GM21390 (cell line): ENCODE data around the gene TMED6.
"Not testable (repeated sequence)": the region's sequence is repeated elsewhere in the genome, so short reads cannot be mapped to it uniquely, and the experiment has no call there.

ENCODE experiments used
- ATAC-seq: cut with Tn5 transposase; IDR thresholded peaks from one replicate; pipeline ENCODE4 v1.9.1; 2021; ENCODE audit not compliant: unreplicated experiment

Gene TMED6

DNA sequence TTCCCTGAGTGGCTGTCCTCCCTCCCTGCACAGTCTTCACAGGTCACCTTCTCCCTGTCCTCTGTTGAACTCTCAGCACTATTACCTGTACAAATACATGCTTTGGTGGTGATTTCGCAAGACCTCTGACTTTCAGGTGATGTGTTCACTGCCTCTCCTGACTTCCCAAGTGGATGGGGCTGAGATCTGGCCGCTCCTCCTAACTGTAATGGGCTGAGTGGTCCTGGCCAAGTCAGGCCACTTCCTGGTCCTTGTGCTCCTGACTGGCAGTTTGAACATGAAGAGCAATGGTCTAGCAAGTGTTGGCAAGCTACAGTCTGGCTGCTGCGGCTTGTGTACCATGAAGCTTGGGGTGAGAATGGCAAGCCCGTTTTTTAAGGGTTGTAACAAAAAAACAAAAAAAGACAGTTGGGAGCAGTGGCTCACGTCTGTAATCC is 11.7 kb upstream of the TMED6 start:
- ATAC-seq: no peak

DNA sequence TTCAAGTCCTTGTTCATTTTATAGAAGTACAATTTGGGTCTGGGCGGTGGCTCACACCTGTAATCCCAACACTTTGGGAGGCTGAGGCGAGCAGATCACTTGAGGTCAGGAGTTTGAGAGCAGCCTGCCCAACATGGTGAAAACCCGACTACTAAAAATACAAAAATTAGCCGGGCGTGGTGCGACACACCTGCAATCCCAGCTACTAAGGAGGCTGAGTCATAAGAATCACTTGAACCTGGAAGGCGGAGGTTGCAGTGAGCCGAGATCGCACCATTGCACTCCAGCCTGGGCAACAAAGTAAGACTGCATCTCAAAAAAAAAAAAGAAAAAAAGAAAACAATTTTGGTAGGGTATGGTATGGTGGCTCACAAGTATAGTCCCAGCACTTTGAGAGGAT is 8.5 kb upstream of the TMED6 start:
- ATAC-seq: not testable (repeated sequence)

DNA sequence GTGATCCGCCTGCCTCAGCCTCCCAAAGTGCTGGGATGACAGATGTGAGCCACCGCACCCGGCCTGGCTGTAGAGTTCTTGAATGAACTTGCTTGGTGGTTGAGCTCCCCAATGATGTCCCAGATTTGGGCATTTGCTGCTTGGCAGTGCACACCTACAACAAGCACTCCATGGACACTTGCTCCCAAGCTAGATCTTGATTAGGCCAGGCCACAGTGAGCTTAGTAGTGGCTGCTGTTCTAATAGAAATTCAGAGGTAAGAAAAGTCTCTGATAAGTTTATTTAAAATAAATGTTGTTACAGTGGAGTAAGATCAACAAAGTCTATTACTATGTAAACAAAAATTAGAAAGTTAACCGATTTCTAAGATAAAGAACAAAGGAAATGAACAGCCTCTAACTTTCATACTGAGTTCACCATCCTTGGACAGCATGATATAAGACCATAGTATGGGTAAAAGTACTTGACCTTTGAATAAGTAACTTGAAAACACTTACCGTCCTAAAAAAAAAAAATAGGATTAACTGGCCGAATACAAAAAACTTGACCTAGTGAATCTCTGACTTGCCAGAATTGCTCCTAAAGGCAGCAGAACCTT is 951 bp downstream of the TMED6 start:
- no peak for ATAC-seq

DNA sequence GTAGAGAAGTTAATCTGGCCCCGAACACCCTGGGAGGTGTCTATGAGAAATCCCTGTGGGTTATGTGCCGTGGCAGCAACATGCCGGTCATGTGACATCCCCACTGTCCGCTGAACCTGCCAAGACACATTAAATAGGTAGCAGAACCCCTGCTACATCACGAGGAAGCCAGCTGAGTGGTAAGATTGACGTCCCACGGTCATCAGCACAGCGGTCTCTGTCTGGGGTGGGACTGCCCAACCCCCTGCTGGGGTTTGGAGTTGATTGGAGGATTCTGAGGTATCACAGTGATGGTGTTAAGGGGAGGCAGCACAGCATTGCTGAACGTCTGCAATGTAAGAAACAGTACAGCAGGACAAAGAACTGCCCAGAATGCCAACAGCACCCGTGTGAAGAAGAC is 2.0 kb downstream of the TMED6 start:
- ATAC-seq: no peak

DNA sequence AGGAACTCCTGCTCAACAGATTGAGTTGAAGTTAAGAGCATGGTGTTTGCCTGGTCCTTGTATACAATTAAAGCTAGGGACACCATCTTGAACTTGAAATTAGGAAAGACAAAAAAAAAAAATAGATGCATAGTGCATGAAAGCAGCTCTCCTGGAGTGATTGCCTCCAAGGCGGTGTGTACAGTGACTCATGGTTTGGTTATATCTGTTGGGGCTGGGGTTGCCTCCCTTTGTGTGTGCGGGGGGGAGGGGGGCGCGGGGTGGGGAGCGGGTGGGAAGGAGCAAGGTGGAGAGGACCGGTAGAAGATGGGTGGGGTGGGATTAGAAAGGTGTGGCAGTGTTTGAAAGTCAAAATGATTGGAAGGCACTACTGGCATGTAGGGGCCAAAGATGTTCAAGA is 3.4 kb downstream of the TMED6 start:
- no peak for ATAC-seq

DNA sequence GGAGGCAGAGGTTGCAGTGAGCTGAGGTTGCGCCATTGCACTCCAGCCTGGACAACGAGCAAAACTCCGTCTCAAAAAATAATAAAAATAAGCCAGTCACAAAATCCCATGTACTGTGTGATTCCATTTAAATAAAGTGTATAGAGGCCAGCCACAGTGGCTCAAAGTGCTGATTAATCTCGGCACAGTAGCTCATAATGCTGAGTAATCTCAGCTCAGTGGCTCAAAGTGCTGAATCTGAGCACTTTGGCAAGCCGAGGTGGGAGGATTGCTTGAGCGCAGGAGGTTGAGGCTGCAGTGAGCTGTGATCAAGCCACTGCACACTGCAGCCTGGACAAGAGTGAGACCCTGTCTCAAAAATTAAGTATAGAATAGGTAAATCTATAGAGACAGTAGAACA is 4.9 kb downstream of the TMED6 start:
- no peak for ATAC-seq

DNA sequence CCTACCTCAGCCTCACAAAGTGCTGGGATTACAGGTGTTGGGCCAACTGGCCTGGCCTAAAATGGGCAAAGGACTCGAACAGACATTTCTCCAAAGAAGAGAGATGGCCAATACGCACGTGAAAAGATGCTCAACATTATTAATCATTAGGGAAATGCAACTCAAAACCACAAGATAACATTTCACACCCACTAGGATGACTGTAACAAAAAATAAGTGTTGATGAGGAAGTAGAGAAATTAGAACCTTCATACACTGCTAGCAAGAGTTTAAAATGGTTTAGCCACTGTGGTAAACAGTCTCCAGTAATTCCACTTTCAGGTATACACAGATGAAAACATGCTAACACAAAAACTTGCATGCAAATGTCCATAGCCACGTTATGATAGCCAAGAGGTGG is 5.7 kb downstream of the TMED6 start:
- ATAC-seq: no peak

DNA sequence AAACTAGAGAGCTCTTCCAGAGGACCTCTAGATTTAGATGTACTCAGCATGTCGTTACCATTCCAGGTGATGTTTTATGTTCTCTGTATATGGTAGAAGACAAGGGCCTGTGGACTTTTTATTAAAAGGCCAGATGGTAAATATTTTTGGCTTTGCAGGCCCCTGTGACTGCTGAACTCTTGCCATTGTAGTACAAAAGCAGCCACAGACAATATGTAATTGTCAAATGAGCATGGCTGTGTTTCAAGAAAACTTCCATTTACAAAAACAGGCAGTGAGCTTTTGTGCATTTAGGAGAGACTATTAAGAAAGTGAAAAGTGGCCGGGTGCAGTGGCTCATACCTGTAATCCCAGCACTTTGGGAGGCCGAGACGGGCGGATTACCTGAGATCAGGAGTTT is 7.4 kb downstream of the TMED6 start:
- no peak for ATAC-seq

DNA sequence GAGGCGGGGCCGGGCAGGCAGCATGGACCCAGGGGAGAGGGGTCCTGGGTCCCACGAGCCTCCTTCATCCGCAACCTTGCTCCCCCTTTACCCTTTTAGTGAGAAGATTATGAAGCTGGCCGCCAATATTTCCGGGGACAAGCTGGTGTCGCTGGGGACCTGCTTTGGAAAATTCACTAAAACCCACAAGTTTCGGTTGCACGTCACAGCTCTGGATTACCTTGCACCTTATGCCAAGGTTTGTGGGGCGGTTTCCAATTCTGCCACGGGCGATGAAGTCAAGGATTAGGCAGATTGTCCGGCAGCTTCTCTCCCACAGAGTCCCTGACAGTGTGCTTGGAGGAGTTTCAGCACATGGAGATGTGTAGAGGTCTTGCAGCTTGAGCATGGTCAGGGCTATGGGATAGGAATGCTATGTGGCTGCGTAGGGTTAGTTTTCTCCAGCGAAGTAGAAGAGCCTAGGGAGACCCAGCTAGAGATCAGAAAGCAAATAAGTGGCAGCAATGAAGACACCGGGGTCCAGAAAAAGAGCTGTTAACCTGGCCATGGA is 11.4 kb downstream of the TMED6 start:
- no peak for ATAC-seq

DNA sequence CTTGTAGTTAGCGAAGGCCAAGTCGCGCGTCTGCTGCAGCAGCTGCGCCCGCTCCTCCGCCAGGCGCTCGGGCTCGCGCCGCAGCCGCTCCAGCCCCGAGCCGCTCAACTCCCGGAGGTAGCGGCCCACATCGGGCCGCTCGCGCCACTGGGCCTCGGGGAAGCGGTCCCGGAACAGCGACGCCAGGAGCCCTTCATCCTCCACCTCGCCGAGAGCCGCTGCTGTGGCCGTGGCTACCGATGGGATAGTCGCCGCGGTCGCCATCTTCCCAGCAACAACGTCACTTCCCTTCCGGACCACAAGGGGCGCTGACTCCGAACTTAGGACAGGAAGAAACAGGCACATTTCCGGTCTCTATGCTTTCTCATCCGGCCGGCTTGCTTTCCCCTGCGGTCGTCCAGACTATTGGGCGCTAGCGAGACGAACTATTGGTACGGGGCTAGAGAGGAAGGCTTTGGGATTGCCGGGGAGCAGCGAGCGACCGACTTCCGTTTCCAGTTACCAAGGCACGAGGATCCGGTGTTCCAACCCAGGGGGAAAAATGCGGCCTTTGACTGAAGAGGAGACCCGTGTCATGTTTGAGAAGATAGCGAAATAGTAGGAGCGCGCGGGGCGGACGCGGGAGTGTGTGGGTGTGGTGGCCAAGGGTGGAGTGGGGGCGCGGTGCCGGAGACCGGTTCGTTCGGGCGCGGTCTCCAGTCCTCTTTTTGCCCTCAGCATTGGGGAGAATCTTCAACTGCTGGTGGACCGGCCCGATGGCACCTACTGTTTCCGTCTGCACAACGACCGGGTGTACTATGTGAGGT is 12.1 kb downstream of the TMED6 start, which contains the start of the genes COG8 and NIP7:
TSS of gene COG8 (minus strand) at position 276 of the 806 bp plus-strand sequence. CDS start at position 264, 12 bp downstream.
TSS of gene NIP7 (plus strand) at position 484 of the 806 bp plus-strand sequence. CDS start at position 542, 58 bp downstream.
- peak; percentile 89 for ATAC-seq

DNA sequence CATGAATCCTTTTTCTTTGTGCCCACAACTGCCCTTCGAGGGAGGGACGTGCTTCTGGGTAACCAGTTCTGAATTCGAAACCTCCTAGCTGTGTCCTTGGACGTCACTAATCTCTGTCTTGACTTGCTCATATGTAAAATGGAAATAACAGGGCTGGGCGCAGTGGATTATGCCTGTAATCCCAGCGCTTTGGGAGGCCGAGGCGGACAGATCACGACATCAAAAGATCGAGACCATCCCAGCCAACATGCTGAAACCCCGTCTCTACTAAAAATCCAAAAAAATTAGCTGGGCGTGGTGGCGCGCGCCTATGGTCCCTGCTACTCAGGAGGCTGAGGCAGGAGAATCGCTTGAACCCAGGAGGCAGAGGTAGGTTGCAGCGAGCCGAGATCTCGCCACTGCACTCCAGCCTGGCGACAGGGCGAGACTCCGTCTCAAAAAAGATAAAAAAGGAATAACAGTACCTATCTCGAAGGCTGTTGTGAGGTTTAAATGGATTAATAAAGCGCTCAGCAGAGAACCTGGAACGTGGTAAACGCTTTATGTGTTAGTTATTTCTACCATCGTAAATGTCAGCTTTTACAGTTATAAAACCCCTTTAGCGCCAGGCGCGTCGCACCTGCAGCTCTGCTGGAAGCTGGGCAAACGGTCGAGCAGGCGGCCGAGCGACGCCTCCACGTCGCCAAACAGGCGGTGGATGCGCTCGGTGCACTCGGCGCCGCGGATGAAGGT is 12.9 kb downstream of the TMED6 start:
- ATAC-seq: no peak

DNA sequence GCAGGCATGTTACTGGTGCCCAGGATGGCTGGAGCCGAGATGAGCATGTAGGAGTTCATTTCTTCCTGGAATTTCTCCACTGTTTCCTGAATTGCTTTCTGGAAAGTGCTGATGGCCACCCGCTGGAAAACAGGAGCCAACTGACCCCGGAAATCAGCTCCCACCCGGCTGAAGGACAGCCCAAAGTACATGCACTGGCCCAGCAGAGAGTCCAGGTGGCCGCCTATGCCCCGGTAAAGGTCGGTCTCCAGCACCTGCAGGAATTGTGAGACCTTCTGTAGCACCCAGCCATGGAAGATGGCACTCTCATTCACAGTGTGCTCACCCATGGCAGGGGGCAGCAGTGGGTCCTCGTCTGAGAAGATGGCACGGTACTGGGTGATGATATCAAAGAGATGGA is 16.9 kb downstream of the TMED6 start:
- ATAC-seq: no peak

DNA sequence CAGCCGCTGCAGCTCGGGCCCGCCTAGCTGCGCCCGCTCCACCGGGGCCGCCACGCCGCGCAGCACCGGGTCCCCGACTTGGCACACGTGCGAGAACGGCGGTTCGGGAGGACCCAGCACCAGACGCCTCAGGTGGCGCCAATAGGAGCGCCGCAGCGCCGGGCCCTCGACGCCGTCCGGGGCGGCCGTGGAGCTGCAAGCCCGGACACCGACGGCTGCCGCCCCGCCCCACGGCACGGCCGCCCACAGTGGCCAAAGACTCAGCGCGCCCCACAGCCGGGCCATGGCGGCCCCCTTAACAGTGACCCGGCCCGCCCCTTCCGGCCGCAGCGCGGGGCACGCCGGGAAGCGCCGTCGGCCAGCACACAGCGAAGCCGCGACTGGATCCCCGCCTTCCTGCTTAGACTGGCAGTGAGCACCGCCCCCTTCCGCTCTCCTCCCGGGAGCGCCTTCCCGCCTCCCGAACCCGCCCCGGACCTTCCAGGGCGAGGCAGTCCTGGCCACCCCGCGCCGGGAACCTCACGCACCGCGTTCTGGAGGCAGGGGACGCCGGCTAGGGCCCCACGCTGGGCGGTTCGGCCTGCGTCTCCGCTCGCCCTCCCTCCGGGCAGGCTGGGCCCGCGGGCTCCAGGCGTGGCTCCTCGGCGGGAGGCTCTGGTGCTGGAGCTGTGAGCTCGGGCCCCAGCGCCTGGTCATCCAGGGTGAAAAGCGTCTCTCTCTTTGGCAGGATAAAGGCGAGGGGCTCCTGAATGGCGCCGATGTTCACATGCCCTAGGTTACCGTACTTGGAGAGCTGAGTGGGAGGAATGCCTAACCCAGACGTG is 21.1 kb downstream of the TMED6 start, which contains the start of gene PDF:
TSS of gene PDF (minus strand) at position 303 of the 824 bp plus-strand sequence. CDS start at position 285, 18 bp downstream.
- peak; percentile 95 for ATAC-seq

DNA sequence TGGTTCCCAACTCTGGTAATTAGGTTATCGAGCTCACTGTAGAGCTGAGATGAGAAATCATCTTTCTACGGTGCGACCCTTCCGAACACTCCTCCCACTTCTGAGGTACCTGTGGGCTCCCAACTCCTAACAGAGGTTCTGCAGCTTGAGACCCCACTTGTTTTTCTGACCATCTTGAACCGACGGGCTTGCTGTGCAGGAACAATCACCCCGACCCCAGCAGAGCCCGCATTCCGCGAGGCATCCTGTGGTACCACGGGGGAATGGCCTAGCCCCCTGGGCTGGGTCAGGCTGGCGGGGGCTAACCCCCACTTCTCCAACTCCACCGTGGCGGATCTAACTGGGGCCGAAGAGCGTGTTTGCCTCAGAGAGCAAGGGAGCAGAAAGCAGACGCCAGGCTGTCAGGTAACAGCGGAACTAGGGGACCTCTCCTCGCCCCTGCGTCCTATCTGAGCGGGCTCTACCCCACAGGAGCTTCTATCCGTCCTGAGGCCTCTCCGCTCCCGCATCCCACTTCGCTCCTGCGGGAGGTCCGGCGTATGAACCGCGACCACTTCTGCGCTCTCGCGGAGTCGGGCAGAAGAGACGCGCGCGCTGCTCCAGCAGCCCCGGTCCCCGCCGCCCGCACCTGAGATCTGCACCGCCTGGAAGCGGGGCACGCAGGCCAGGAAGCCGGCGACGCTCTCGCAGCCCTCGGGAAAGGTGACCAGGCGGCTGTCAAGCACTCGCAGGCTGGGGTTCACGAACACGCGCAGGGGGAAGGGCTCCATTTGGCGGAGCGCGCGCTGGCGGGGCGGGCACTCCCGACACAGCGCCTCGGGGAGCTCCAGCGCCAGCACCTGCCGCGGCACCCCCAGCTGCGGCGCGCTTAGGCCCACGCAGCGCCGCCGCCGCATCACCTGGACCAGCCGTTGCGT is 22.0 kb downstream of the TMED6 start:
- ATAC-seq: peak; percentile 29

DNA sequence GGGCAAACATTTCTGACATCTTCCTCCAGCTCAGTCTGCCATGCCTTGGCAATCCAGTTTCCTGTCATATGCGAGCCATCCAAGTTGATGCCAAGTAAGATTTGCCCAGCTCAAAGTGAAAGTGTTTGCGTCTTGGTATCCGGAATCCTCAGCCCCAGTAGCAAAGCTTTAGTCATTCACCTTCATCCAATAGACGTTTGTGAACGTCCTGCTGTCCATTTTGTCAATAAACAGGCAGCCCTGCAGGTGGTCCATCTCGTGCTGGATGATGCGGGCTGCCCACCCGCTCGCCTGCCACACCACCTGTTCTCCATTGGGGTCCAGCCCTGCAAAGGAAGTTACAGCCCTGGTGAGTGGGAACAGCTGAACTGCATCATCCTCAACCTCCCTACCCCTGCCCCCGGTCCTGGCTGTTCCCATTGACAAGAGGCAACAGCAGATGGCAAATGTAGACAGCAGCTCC is 22.7 kb downstream of the TMED6 start:
- ATAC-seq: no peak

DNA sequence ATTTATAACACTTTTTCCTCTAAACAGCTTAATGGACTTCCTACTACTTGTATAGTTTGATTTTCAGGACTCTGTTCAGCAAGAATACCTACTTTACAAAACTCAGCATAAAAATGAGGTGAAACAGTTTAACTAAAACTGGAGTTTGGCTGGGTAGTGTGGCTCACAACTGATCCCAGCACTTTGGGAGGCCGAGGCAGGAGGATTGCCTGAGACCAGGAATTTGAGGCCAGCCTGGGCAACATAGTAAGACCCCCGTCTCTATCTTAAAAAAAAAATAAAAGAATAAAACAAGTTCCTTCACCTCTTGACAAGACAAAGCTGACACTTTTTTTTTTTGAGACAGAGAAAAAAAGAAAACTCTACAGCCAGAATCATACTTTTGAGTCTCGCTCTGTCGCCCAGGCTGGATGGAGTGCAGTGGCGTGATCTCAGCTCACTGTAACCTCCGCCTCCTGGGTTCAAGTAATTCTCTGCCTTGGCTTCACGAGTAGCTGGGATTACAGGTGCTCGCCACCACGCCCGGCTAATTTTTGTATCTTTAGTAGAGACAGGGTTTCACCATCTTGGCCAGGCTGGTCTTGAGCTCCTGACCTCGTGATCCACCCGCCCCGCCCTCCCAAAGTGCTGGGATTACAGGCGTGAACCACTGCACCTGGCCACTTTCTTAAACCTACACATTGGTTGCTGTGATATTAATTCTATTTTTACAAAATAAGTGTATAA is 23.8 kb downstream of the TMED6 start:
- no peak for ATAC-seq

DNA sequence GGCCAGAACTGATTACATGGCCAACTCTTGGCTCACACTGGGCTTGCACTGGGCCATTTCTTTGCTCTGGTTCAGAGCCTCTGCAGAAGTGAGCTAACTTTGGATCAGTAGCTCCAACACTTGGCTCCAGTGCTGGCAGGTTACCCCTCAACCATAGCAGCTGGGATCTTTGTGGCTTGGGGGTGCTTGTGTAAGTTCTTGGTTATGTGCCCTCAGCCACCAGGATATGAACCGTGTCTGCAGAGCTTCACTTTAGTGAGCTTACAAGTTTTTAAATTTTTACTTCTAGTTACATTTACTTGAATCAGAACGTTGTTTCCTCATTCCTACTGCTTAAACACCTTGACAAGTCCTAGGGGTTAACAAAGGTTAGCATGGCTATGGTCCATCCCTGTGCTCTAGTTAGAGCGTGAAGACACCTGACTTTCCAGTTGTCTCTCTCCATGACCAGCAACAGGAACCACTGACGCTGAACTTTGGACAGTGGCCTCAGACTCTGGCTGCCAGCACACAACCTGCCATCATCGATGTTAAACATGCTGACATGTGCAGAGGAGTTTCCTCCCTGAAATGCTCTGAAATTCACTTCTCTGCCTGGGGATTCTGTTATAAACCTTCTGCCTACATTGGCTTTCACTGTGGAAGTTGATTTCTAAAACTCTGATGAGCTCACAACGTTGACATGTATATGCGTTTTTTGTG is 25.3 kb downstream of the TMED6 start:
- no peak for ATAC-seq

DNA sequence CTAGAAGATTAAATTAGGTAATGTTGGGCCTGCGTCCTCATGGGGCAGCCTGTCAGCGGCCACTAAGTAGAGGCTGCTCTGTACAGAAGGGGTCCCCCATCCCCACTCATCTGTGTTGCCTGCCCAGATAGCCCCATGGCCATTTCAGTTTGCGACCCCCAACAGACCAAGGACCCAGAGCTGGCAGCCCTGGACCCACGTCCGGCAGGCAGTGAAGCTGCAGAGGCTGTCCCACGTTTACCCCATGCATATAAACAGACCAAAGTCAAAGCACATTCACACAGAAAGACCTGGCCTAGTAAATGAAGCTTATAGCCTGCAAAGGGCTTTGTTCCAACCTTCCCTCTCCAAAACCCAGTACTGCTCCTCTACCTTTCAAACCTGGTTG is 25.8 kb downstream of the TMED6 start:
- ATAC-seq: no peak
